Measurements from ENCODE around the gene BRF1. TPM values are rescaled to one million over a fixed set of nuclear protein-coding genes. Genes with fewer than 3 reads are reported as not detected.
A peak's percentile ranks its signal among the peaks of the same experiment; 100 is the strongest.
"Not testable (repeated sequence)": the region's sequence is repeated elsewhere in the genome, so short reads cannot be mapped to it uniquely, and the experiment has no call there.

The BRF1 gene
- total RNA-seq, 2 experiments from 2014 or later = 39.0 to 50.9 TPM

DNA sequence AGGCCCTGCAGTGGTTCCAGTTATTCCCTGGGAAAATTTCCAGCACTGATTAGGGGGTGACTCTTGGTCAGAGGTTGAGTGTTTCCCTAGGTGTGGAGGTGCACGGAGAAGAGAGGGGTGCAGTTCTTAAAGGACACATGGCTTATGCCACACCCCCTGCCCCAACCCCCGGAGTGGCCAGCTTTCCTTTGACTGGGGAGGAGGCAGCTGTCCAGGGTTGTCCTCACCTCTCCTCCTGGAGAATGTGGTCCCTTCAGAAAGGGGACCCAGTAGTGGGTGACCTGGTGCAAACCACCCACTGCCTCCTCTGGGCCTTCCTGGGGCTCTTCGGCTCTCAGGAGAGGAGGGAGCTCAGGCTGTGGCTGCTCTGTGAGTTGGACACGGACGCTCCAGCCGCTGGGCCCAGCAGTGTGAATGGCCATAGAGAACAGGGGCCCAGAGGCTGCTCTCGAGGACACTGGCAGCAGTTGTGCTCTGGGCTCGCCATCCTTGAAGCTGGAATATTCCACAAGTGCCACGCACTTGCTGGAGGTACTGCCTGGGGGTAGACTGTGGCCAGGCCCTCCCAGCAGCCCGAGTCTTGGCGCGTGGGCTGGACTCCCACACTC lies 27.4 kb upstream of the BRF1 start:
- DNase-seq = no peak
- no peaks in the 10 kb centered on the region for H3K9me3 Mint-ChIP-seq
- H3K4me1 Mint-ChIP-seq = peaks cover 31% of the 10 kb centered on the region
- H3K36me3 Mint-ChIP-seq (ENCODE audit: low read depth) = peaks cover 2% of the 10 kb centered on the region
- H3K4me3 Mint-ChIP-seq = no peak overlapping the region
- ChIA-PET CTCF (no interaction called here), POLR2A (no interaction called here)
- no peak overlapping the region for H3K27ac Mint-ChIP-seq
- H3K27me3 Mint-ChIP-seq = no peaks in the 10 kb centered on the region

DNA sequence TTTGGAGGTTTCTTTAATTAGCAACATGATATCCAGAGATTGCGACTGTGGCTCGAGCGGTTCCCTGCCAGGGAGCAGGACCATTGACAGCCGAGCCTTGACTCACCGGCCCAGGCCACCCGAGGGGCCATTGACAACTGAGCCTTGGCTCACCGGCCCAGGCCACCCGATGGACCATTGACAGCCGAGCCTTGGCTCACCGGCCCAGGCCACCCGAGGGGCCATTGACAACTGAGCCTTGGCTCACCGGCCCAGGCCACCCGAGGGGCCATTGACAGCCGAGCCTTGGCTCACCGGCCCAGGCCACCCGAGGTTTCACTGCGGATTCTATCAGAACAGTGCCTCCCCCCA lies 26.9 kb upstream of the BRF1 start:
- DNase-seq, POLR2A ChIA-PET: not testable (repeated sequence)
- peaks cover 35% of the 10 kb centered on the region for H3K4me1 Mint-ChIP-seq

DNA sequence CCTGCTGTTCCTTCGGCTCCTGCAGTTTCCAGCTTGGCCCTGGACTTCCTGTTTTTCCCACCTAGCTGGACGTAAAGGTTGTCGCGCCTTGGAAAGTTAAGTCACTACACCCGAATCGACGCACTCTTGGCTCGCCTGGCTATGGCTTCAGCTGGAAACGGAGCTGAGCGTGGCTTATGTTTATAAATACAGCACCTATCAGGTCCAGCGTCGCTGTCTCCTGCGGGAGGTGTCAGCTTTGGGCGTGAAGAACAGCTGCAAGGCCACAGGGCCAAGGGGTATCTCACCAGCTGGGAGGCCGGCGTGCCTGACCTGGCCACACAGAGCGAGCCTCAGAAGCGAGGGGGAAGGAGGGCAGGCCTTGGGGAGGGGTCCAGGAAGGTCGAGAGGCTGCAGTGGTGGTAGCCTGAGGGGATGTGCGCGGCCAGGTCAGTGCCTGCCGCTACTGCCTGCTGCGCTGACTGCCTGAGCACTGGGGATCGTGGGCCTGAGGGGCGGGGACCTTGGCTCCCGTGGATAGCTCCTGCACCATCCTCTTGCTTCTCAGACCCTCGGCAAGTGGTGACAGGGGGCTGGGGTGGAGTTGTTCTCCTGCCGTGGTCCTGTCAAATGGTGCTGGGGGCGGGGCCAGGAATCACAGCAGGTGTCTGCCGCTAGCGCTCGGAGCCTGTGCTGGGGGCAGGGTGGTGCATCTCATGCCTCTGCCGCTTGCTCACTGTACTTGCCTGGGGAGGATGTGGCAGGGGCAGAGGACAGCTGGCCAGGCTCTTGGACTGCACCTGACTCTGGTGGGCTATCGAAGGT lies 26.3 kb upstream of the BRF1 start:
- no peak overlapping the region for H3K27ac Mint-ChIP-seq
- H3K36me3 Mint-ChIP-seq (ENCODE audit: low read depth) = peaks cover 4% of the 10 kb centered on the region
- ChIA-PET POLR2A (no interaction called here), CTCF (interaction anchor here (1.2 to 1.4 kb wide), 2 partner anchors 15 to 25 kb away, joined by 3 to 4 read pairs; no protein-coding TSS in a partner anchor)
- no peak for DNase-seq
- H3K4me1 Mint-ChIP-seq = peaks cover 38% of the 10 kb centered on the region
- H3K9me3 Mint-ChIP-seq = no peaks in the 10 kb centered on the region
- H3K27me3 Mint-ChIP-seq = no peaks in the 10 kb centered on the region
- H3K4me3 Mint-ChIP-seq = no peak overlapping the region

More for the DNA sequence above, 26.9 kb upstream of the BRF1 start:
- H3K4me3 Mint-ChIP-seq; CTCF ChIA-PET; H3K27me3 Mint-ChIP-seq; H3K36me3 Mint-ChIP-seq (ENCODE audit: low read depth); H3K9me3 Mint-ChIP-seq; H3K27ac Mint-ChIP-seq: not testable (repeated sequence)

GRCh38 chr14:105326568-105326867 lies 25.7 kb upstream of the BRF1 start:
- CTCF ChIA-PET = interaction anchor here (1.2 to 1.4 kb wide), 2 partner anchors 16 to 25 kb away, joined by 3 to 4 read pairs; no protein-coding TSS in a partner anchor
- no peak overlapping the region for H3K4me3 Mint-ChIP-seq
- no peaks in the 10 kb centered on the region for H3K9me3 Mint-ChIP-seq
- H3K4me1 Mint-ChIP-seq = peaks cover 32% of the 10 kb centered on the region
- H3K27me3 Mint-ChIP-seq = no peaks in the 10 kb centered on the region
- POLR2A ChIA-PET = no interaction called here
- no peak for DNase-seq
- H3K27ac Mint-ChIP-seq = no peak overlapping the region
- H3K36me3 Mint-ChIP-seq (ENCODE audit: low read depth) = peaks cover 4% of the 10 kb centered on the region

- Mint-ChIP-seq H3K27me3 (no peaks in the 10 kb centered on the region), H3K27ac (no peak overlapping the region), H3K36me3 (ENCODE audit: low read depth) (peaks cover 4% of the 10 kb centered on the region), H3K4me1 (peaks cover 27% of the 10 kb centered on the region), H3K9me3 (no peaks in the 10 kb centered on the region), H3K4me3 (no peak overlapping the region)
- ChIA-PET POLR2A (no interaction called here), CTCF (interaction anchor here (1.2 to 1.5 kb wide), 3 partner anchors 17 to 78 kb away, joined by 3 to 4 read pairs (median 3); partner anchors contain the start of gene BTBD6)
- DNase-seq = no peak
Measured at GRCh38 chr14:105325716-105326567, 25.1 kb upstream of the BRF1 start.

- POLR2A ChIA-PET = no interaction called here
- peaks cover 22% of the 10 kb centered on the region for H3K4me1 Mint-ChIP-seq
Measured at GRCh38 chr14:105325303-105325702, 24.5 kb upstream of the BRF1 start.

DNA sequence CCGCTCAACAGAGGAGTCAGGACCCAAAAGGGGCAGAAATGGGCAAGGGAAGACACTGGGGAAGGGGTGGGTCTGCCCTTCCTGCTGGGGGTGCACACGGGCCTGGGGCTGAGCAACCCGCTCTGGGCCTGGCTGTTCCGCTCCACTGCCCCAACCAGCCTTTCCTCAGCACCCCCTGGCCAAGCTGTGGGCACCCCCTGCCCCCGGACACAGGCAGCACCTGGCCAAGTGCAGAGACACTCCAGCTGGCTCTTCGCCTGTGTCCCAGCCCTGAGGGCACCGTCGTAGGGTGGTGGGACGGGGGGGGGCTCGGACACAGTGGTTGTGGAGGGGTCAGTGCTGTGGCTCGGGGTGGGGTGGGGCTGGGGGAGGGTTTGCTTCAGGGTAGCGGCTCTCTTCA lies 24.1 kb upstream of the BRF1 start:
- Mint-ChIP-seq H3K27me3 (no peaks in the 10 kb centered on the region), H3K9me3 (no peaks in the 10 kb centered on the region), H3K27ac (no peak overlapping the region), H3K4me1 (peaks cover 20% of the 10 kb centered on the region), H3K4me3 (no peak overlapping the region), H3K36me3 (ENCODE audit: low read depth) (peaks cover 4% of the 10 kb centered on the region)
- ChIA-PET POLR2A (no interaction called here), CTCF (interaction anchor here (1.5 kb wide), 1 partner anchor 77 kb away, joined by 3 read pairs; the partner anchor contains the start of gene BTBD6)
- DNase-seq = no peak

More at GRCh38 chr14:105325303-105325702, 24.5 kb upstream of the BRF1 start:
- Mint-ChIP-seq H3K27ac (no peak overlapping the region), H3K27me3 (no peaks in the 10 kb centered on the region), H3K4me3 (no peak overlapping the region), H3K36me3 (ENCODE audit: low read depth) (peaks cover 4% of the 10 kb centered on the region), H3K9me3 (no peaks in the 10 kb centered on the region)
- DNase-seq = no peak
- CTCF ChIA-PET = interaction anchor here (1.5 kb wide), 1 partner anchor 77 kb away, joined by 3 read pairs; the partner anchor contains the start of gene BTBD6

GRCh38 chr14:105324080-105324778 lies 23.4 kb upstream of the BRF1 start:
- H3K27ac Mint-ChIP-seq = no peak overlapping the region
- H3K27me3 Mint-ChIP-seq = no peaks in the 10 kb centered on the region
- H3K9me3 Mint-ChIP-seq = no peaks in the 10 kb centered on the region
- CTCF ChIA-PET = no interaction called here
- peaks cover 19% of the 10 kb centered on the region for H3K4me1 Mint-ChIP-seq
- no peak overlapping the region for H3K4me3 Mint-ChIP-seq
- POLR2A ChIA-PET = no interaction called here
- no peak for DNase-seq
- H3K36me3 Mint-ChIP-seq (ENCODE audit: low read depth) = peaks cover 4% of the 10 kb centered on the region

DNA sequence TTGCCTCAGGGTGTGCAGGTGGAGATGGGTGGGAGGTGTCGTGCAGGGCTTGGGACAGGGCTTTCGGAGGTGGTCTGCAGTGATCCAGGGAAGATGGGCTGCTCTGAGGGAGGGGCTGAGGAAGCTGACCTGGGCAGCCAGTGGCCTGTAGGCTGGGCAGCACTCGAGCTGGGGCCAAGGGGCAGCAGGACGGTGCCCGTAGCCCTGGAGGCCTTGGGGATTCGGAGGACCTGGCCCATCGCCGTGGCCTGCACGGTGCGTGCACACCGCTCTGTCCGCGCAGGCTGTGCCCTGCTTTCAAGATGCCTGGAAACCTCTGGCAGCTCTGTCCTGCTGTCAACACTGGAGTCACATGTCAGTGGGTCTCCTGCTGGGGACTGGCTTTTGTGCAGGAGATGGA lies 22.9 kb upstream of the BRF1 start:
- no peak for DNase-seq
- Mint-ChIP-seq H3K27me3 (no peaks in the 10 kb centered on the region), H3K36me3 (ENCODE audit: low read depth) (peaks cover 4% of the 10 kb centered on the region), H3K9me3 (no peaks in the 10 kb centered on the region), H3K4me3 (no peak overlapping the region), H3K27ac (no peak overlapping the region), H3K4me1 (peaks cover 18% of the 10 kb centered on the region)
- ChIA-PET POLR2A (no interaction called here), CTCF (no interaction called here)

GRCh38 chr14:105322791-105323556 lies 22.2 kb upstream of the BRF1 start:
- H3K4me3 Mint-ChIP-seq = no peak overlapping the region
- DNase-seq = no peak
- H3K27me3 Mint-ChIP-seq = no peaks in the 10 kb centered on the region
- H3K4me1 Mint-ChIP-seq = peaks cover 18% of the 10 kb centered on the region
- H3K36me3 Mint-ChIP-seq (ENCODE audit: low read depth) = peaks cover 4% of the 10 kb centered on the region
- POLR2A ChIA-PET = no interaction called here
- peak overlapping the region; percentile 28 for H3K27ac Mint-ChIP-seq
- CTCF ChIA-PET = interaction anchor here (0.5 kb wide), 1 partner anchor 27 kb away, joined by 3 read pairs; no protein-coding TSS in a partner anchor
- H3K9me3 Mint-ChIP-seq = no peaks in the 10 kb centered on the region

- POLR2A ChIA-PET = no interaction called here
- no peak for DNase-seq
- H3K4me1 Mint-ChIP-seq = peaks cover 33% of the 10 kb centered on the region
- H3K9me3 Mint-ChIP-seq = no peaks in the 10 kb centered on the region
- H3K36me3 Mint-ChIP-seq (ENCODE audit: low read depth) = peaks cover 1% of the 10 kb centered on the region
- H3K27ac Mint-ChIP-seq = no peak overlapping the region
- H3K4me3 Mint-ChIP-seq = no peak overlapping the region
- H3K27me3 Mint-ChIP-seq = no peaks in the 10 kb centered on the region
- CTCF ChIA-PET = no interaction called here
Measured at GRCh38 chr14:105317546-105317945, 16.7 kb upstream of the BRF1 start.

DNA sequence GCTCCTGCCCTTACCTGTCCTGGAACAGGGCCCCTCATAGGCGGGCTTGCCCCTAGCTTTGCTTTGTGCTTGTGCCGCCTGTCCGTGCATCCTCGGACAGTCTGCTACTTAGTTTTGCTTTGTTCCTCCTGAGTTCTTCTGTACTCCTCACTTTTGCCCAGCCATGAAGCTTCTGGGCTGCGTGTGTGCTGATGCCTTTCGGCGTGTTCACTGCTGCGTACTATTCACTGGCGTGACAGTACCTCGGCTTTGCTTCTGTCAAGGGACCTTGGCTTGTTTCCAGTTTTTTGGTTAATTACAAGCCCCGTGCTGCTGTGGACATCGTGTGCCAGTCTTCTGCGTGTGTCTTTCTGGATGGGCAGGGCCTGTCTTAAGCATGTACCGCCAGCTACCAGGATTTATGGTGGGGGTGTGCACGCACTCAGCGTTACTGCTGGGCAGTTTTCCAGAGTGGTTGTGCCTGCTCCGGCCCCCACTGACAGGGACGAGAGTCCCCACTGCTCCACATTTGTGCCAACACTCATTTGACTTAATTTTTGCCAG lies 16.2 kb upstream of the BRF1 start:
- ChIA-PET CTCF (no interaction called here), POLR2A (no interaction called here)
- DNase-seq = no peak
- Mint-ChIP-seq H3K9me3 (no peaks in the 10 kb centered on the region), H3K36me3 (ENCODE audit: low read depth) (no peaks in the 10 kb centered on the region), H3K4me1 (peaks cover 32% of the 10 kb centered on the region), H3K27me3 (no peaks in the 10 kb centered on the region), H3K27ac (no peak overlapping the region), H3K4me3 (no peak overlapping the region)
